Measurements from ENCODE around the gene RGS3.

Gene RGS3

GRCh38 chr9:113514061-113514460 is 50.5 kb downstream of the RGS3 start:
- no peak for DNase-seq

GRCh38 chr9:113514748-113515147 is 51.2 kb downstream of the RGS3 start:
- DNase-seq = no peak

- DNase-seq = no peak
These were observed 52.3 kb downstream of the RGS3 start for GRCh38 chr9:113515862-113516261.

GRCh38 chr9:113516840-113517577 is 53.5 kb downstream of the RGS3 start:
- peak; percentile 84 for DNase-seq

- no peak for DNase-seq
These were observed 56.0 kb downstream of the RGS3 start for GRCh38 chr9:113519426-113520108.

GRCh38 chr9:113520109-113520642 is 56.6 kb downstream of the RGS3 start:
- DNase-seq = peak; percentile 64

- DNase-seq = no peak
These were observed 58.2 kb downstream of the RGS3 start for GRCh38 chr9:113521693-113522255.

GRCh38 chr9:113522419-113522818 is 58.9 kb downstream of the RGS3 start:
- no peak for DNase-seq

- no peak for DNase-seq
These were observed 59.3 kb downstream of the RGS3 start for GRCh38 chr9:113522858-113523257.

- DNase-seq = peak; percentile 86
These were observed 60.1 kb downstream of the RGS3 start for GRCh38 chr9:113523421-113524141.

GRCh38 chr9:113524468-113524867 is 60.9 kb downstream of the RGS3 start:
- no peak for DNase-seq

GRCh38 chr9:113525205-113525604 is 61.7 kb downstream of the RGS3 start:
- DNase-seq = no peak

GRCh38 chr9:113525831-113526230 is 62.3 kb downstream of the RGS3 start:
- DNase-seq = no peak

- DNase-seq = no peak
These were observed 62.8 kb downstream of the RGS3 start for GRCh38 chr9:113526231-113526746.

GRCh38 chr9:113526841-113527240 is 63.3 kb downstream of the RGS3 start:
- no peak for DNase-seq

- DNase-seq = no peak
These were observed 64.6 kb downstream of the RGS3 start for GRCh38 chr9:113528088-113528487.

GRCh38 chr9:113528811-113529210 is 65.3 kb downstream of the RGS3 start:
- no peak for DNase-seq

GRCh38 chr9:113529336-113530009 is 65.9 kb downstream of the RGS3 start:
- DNase-seq = no peak

- no peak for DNase-seq
These were observed 66.6 kb downstream of the RGS3 start for GRCh38 chr9:113530022-113530635.

GRCh38 chr9:113530942-113531341 is 67.4 kb downstream of the RGS3 start:
- no peak for DNase-seq

GRCh38 chr9:113531919-113532808 is 68.6 kb downstream of the RGS3 start:
- no peak for DNase-seq

All from activated CD8-positive, alpha-beta memory T cell treated with anti-CD3 and anti-CD28 coated beads, Interleukin-2, amount 50 U/mL, for 48 hours (primary cell).